Neural cell (in vitro differentiated cells): ENCODE data around the gene ALAS1.

Experiments
- CTCF ChIP-seq: fragments of 450-650 bp; IDR thresholded peaks from 2 replicates; pipeline ENCODE4 v1.5.1; 2014; ENCODE audit warnings: antibody characterized with exemption, mild to moderate bottlenecking, moderate library complexity; ENCODE audit not compliant: poor library complexity, severe bottlenecking
- EP300 ChIP-seq: fragments of 450-650 bp; conservative IDR thresholded peaks from 2 replicates; pipeline ENCODE4 v1.6.1; 2014; ENCODE audit warnings: antibody characterized with exemption, mild to moderate bottlenecking, moderate library complexity; ENCODE audit not compliant: poor library complexity, severe bottlenecking
- EZH2 ChIP-seq: fragments of 200-600, 300-800 bp; shearing (Covaris generic), sonication (generic); IDR thresholded peaks from 2 replicates; pipeline ENCODE4 v1.6.1; 2014; ENCODE audit warnings: antibody characterized with exemption, low read length, borderline replicate concordance, mild to moderate bottlenecking; ENCODE audit not compliant: insufficient read depth, poor library complexity, severe bottlenecking
- MXI1 ChIP-seq: fragments of 450-650 bp; conservative IDR thresholded peaks from 2 replicates; pipeline ENCODE4 v1.6.1; 2014; ENCODE audit warnings: antibody characterized with exemption, mild to moderate bottlenecking; ENCODE audit not compliant: poor library complexity, severe bottlenecking
- POLR2AphosphoS5 ChIP-seq: IDR thresholded peaks from 2 replicates; pipeline ENCODE4 v1.6.1; 2012
- RAD21 ChIP-seq: fragments of 450-650 bp; conservative IDR thresholded peaks from 2 replicates; pipeline ENCODE4 v1.6.1; 2014; ENCODE audit warnings: antibody characterized with exemption, mild to moderate bottlenecking, moderate library complexity
- REST ChIP-seq: IDR thresholded peaks from 2 replicates; pipeline ENCODE4 v1.6.1; 2012; ENCODE audit warnings: borderline replicate concordance
- TAF1 ChIP-seq: IDR thresholded peaks from 2 replicates; pipeline ENCODE4 v1.6.1; 2012; ENCODE audit warnings: low read depth

GRCh38 chr3:52191663-52192062 lies 6.3 kb upstream of the ALAS1 start:
- TF ChIP-seq EZH2 (no peak), CTCF (no peak), MXI1 (no peak), RAD21 (no peak), EP300 (no peak), POLR2AphosphoS5 (no peak), REST (no peak), TAF1 (no peak)
